NCI-H146 treated with DMSO at 0.1 percent for 48 hours (cell line): ENCODE measurements around the gene WIF1.

Experiments used
- DNase-seq: peaks from one replicate; lab custom pipeline; 2025; ENCODE audit not compliant: unreplicated experiment; lab: John Stamatoyannopoulos, UW

Gene WIF1

DNA sequence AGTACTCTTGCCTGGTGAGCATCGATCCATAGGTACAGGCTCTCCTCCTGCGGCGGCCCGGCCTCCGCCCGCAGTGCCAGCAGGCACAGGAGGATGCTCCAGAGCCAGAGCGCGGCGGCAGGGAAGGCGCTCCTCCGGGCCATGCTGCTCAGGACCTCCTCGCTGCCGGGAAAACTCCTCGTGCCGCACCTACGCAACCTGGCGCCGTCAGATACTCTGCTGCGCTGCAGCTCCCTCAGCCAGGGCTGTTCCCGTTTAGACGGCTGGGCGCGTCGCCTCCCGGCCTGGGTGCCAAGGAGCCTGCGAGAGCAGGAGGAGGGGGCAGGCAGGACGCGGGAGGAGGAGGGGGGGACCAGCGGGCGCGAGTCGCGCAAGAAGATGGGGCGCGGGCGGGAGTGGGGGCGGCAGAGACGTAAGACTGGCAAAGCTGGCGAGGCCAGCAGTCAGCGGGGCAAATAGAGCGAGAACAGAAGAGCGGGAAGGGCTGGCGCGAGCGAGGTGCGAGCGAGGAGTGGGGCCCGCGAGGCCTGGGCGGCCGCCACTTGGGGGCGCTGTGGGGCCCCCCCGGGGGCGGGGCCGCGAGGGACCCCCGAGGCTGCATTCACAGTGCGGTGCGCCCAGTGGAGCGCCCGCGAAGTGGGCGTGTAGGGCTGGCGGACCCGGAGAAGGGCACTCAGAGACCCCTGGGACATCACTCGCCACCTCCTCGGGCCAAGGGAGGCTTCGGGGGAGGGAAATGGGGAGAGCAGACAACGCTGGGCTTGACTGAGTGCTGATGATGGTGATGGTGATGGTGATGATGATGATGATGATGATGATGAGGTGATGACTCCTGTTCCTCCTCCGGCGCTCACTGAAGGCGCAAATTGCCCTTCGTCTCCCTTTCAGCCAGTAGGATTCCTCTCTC is at the start of gene WIF1:
Gene WIF1 (minus strand): TSS at position 257 of the 907 bp plus-strand sequence. CDS start 114 bp downstream, at position 143.
- peak; percentile 5 for DNase-seq

DNA sequence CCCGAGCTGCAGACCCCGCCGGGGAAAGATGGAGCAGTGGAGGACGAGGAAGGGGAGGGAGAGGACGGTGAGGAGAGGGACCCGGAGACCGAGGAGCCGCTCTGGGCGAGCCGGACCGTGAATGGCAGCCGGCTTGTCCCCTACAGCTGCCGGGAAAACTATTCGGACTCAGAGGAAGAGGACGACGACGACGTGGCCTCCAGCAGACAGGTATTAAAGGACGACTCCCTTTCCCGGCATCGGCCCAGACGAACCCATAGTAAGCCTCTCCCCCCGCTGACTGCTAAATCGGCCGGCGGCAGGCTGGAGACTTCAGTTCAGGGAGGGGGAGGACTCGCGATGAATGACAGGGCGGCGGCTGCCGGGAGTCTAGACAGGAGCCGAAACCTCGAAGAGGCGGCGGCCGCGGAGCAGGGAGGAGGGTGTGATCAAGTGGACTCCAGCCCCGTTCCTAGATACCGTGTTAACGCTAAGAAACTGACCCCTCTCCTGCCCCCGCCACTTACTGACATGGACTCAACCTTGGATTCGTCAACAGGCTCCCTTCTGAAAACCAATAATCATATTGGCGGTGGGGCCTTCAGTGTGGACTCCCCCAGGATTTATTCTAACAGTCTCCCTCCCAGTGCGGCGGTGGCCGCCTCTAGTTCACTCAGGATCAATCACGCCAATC is 49.2 kb upstream of the WIF1 start:
- peak; percentile 42 for DNase-seq

DNA sequence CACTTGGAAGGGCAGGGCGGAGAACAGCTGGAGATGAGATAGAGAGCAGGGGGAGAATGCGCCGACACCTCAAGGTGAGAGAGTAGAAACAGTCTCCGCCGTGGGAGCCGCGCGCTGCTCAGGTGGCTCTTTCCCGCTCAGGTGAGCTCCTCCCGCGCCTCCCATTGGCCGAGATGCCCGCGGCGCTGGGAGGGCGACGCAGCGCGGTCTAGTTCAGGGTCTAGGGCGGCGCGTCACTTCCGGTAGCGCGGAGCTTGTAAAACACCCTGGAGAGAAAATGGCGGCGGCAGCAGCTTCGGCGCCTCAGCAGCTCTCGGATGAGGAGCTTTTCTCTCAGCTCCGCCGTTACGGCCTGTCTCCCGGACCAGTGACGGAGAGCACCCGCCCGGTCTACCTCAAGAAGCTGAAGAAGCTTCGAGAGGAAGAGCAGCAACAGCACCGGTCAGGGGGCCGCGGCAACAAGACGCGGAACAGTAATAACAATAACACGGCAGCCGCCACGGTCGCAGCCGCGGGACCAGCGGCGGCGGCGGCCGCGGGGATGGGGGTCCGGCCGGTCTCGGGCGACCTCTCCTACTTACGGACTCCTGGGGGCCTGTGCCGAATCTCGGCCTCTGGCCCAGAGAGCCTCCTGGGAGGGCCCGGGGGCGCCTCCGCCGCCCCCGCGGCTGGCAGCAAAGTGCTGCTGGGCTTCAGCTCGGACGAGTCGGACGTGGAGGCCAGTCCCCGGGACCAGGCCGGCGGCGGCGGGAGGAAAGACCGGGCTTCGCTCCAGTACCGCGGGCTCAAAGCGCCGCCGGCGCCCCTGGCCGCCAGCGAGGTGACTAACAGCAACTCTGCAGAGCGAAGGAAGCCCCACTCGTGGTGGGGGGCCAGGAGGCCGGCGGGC is 48.5 kb upstream of the WIF1 start, which contains the start of gene LEMD3:
Gene LEMD3 (plus strand): TSS at position 264 of the 889 bp plus-strand sequence. CDS start 14 bp downstream, at position 278.
- DNase-seq = peak; percentile 80

- DNase-seq = no peak
Measured at GRCh38 chr12:65168681-65169319, 47.7 kb upstream of the WIF1 start.

DNA sequence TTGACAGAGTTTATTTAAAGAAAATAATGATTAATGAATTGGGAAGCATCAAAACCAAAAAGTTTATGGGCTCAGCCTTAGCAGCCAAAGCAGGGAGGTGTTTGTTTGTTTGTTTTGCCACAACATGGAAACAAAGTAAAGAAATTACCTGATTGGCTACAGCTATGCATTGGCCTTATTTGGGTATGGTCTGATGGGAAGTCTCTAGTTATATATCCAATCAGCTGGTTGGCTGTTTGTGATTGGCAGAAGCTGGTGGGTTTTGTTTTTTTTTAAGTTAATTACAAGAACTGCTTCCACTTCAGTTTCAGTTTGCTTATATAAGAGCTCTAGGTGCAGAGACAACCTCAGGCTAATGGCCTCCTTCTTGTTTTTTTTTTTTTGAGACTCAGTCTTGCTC is 43.7 kb upstream of the WIF1 start:
- DNase-seq = no peak

DNA sequence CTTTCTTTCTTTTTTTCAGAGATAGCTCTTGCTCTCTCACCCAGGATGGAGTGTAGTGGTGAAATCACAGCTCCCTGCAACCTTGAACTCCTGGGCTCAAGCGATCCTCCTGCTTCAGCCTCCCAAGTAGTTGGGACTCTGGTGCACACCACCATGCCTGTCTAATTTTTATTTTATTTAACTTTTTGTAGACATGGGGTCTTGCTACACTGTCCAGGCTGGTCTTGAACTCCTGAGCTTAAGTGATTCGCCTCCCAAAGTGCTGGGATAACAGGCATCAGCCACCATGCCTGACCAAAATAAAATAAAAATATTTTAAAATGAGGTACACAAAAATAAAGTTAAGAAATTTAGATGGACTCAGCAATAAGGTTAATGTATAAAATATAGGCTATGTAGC is 43.1 kb upstream of the WIF1 start:
- no peak for DNase-seq

- no peak for DNase-seq
Measured at GRCh38 chr12:65162609-65163008, 41.5 kb upstream of the WIF1 start.

GRCh38 chr12:65157091-65157490 is 36.0 kb upstream of the WIF1 start:
- no peak for DNase-seq

GRCh38 chr12:65156366-65156841 is 35.3 kb upstream of the WIF1 start:
- DNase-seq = no peak

- no peak for DNase-seq
Measured at GRCh38 chr12:65155784-65156183, 34.7 kb upstream of the WIF1 start.

DNA sequence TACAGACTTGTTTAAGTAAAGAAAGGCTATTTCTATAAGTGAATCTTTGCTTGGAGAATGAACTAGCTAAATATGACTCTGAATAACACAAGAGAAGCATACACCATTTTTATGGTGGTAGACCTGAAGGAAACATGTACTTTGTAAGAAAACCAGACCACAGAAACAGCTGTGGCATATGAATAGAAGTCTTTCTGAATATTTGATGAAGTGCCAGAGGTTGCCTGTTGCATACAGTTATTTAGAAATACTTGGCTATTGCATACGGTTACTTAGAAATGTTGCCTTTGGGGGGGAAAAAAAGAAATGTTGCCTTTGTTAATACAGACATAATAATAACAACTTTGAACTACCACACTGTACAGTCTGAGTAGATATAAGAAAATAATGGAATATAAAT is 31.5 kb upstream of the WIF1 start:
- DNase-seq = no peak

DNA sequence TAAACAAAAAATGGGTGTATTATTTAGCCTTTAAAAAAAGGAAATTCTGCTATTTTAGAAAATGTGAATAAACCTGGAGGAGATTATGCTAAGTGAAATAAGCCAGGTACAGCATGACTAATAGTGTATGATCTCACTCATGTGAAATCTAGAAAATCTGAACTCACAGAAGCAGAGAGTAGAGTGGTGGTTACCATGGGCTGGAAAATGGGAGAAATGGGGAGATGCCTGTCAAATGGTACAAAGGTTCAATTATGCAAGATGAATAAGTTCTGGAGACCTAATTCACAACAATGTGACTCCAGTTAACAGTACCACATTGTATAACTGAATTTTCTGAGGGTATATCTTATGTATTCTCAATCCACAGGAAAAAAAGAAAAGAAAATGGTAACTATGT is 30.9 kb upstream of the WIF1 start:
- DNase-seq = no peak

- no peak for DNase-seq
Measured at GRCh38 chr12:65147312-65147905, 26.3 kb upstream of the WIF1 start.

GRCh38 chr12:65140738-65141137 is 19.6 kb upstream of the WIF1 start:
- DNase-seq = no peak

GRCh38 chr12:65139389-65139788 is 18.3 kb upstream of the WIF1 start:
- no peak for DNase-seq

GRCh38 chr12:65133879-65134278 is 12.8 kb upstream of the WIF1 start:
- no peak for DNase-seq

GRCh38 chr12:65126482-65126881 is 5.4 kb upstream of the WIF1 start:
- no peak for DNase-seq

DNA sequence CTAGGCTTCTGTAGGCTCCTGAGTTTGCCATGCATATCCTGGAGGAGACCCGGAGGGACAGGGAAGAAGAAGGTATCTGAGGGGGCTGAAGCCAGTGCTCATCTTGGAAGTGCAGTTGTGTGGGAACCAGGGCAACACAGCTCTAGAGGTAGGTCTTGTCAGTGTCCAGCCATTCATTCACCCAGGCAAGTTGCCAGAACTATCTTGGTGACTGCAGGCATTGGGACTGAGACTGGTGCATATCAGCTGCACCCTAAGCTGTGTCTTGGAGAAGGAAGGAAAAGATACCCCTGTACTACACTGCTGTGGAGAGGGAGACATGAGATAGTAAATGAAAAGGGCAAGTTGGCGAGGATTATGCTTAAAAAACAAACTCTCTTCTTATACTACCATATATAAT is 4.9 kb upstream of the WIF1 start:
- DNase-seq = no peak

DNA sequence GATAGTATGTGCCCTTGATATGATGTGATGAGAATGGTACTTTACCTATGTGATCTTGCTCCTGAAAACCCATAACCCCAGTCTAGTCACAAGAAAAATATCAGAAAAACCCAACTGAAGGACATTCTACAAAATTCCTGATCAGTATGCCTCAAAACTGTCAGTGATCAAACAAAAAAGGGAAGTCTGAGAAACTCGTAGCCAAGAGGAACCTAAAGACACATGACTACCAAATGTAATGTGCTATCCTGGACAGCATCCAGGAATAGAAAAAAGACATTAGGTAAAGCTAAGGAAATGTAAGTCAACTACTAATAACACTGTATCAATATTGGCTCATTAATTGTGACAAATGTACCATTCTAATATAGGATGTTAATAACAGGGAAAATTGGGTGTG is 4.1 kb upstream of the WIF1 start:
- no peak for DNase-seq

DNA sequence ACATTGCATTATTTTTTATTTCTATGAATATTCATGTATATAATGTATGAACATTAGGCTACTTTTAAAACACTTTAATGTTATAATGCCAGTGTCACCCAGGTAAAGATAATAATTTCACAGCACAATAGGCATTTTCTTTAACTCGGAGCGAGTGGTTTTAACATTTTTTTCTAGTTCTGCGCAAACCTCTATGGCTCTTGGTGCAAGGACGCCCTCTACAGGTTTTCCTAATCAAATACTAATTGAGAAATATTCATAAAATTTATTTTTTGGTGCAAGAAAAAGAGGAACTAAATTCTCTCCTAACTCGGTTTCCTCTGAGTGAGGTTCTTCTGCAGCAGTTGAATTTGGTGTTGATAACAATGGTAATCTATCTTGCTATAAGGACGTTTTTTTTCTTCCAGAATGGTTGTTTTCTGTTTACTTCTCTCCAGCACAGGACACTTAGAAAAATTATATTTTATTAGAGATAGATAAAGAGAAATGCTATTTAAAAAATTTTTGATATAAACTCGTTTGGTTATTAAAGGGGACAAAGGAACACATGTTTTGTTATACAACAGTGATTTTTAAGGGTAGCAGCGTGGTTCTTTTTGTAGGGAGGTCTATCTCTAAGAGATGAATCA is 2.4 kb upstream of the WIF1 start:
- peak; percentile 8 for DNase-seq
